ENCODE measurements around the gene PPP6R1.

The PPP6R1 gene

DNA sequence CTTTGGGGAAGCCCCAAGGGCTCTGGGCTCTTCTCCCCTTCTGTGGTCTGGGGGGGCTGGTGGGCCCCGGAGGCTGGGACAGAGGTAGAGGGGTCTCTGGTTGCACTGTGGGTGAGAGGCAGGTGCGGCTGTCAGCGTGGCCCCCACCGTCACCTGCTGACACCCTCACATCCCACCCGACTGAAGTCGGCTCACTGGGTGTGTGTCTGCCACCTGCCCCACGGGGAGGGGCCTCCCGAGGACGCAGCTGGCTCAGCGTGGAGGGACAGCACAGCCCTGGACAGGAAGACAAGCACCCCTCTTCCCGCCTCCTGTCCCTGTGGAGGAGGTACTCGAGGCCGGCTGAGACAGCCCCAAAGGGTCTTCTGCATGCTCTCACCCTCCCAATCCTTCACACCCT is 28.0 kb downstream of the PPP6R1 start:
- TF ChIP-seq, protein P1, sequence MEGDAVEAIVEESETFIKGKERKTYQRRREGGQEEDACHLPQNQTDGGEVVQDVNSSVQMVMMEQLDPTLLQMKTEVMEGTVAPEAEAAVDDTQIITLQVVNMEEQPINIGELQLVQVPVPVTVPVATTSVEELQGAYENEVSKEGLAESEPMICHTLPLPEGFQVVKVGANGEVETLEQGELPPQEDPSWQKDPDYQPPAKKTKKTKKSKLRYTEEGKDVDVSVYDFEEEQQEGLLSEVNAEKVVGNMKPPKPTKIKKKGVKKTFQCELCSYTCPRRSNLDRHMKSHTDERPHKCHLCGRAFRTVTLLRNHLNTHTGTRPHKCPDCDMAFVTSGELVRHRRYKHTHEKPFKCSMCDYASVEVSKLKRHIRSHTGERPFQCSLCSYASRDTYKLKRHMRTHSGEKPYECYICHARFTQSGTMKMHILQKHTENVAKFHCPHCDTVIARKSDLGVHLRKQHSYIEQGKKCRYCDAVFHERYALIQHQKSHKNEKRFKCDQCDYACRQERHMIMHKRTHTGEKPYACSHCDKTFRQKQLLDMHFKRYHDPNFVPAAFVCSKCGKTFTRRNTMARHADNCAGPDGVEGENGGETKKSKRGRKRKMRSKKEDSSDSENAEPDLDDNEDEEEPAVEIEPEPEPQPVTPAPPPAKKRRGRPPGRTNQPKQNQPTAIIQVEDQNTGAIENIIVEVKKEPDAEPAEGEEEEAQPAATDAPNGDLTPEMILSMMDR (IDR thresholded peaks at IDR 0.05; ENCODE audit: insufficient read depth, missing control alignments) = no peak
- DNase-seq (ENCODE audit: insufficient read length, low spot score) (no peak), FAIRE-seq (no peak)

DNA sequence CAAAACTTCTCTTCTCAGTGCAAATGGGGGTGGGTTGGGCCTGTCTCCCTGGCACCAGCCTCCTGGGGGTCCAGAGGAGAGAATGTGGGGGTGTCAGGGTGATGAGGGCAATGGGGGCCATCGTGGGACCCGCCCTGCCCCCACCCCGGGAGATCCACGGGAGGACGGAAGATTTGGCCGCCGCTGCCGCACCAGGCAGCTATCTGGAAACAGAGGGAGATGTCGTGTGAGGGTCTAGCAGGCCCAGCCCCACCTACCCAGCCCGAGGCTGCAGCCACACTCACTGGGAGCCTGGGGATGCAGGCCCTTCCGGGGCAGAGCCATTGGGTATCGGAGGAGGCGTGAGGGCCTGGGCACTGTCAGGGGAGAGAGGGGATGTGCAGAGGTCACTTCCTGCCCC is 28.5 kb downstream of the PPP6R1 start:
- TF ChIP-seq, protein P1 (IDR thresholded peaks at IDR 0.05; ENCODE audit: insufficient read depth, missing control alignments) = no peak
- DNase-seq (ENCODE audit: insufficient read length, low spot score) (no peak), FAIRE-seq (no peak)

DNA sequence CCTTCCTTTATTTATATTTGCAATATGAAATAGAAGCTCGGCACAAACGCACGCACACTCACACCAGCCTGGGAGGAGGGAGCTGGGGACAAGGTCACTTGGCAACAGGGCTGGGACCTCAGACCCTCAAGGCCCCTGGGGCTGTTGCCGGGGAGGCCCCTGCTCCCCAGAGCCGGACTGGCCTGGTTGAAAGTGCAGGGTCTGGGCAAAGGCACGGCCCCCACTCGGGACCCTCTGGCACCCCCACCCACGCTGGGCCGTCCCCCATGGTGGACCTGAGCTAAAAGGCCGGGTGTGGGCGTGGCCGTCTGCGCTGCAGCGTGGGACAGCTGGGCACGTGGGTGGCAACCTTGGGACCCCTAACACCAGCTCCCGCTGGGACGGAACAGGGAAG is 29.0 kb downstream of the PPP6R1 start:
- DNase-seq (ENCODE audit: insufficient read length, low spot score) (no peak), FAIRE-seq (no peak)
- TF ChIP-seq, protein P1 (IDR thresholded peaks at IDR 0.05; ENCODE audit: insufficient read depth, missing control alignments) = no peak

DNA sequence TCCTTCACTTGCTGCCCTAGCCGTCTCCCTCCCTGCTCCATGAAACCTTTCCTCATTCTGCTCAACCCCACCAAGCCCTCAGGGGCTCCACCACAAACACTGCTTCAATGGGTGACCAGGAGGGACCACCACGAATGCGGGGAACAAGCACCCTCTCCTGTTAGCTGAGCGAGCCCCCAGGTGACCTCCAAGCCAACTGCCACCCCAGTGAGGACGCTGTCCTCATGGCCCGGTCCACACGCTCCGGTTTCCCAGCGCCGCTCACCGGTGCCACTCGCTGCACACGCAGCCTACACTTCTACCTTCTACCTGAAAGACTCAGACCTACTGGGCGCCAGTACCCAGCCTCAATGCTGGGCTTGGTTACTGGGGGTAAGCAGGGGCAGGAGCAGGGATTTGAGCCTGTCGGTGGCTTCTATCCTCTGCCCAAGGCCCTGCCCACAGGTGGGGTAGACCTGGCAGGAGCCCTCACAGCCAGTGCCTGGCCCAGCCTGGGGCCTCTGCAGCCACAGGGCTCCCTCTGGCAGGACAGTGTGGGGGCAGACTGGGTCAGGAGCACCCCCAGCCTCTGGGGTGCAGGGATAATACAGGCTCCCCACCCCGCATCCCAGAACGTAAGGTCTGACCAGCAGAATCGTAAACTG is 29.6 kb downstream of the PPP6R1 start:
- TF ChIP-seq, protein P1 (IDR thresholded peaks at IDR 0.05; ENCODE audit: insufficient read depth, missing control alignments) = no peak
- DNase-seq (ENCODE audit: insufficient read length, low spot score) (no peak), FAIRE-seq (no peak)

DNA sequence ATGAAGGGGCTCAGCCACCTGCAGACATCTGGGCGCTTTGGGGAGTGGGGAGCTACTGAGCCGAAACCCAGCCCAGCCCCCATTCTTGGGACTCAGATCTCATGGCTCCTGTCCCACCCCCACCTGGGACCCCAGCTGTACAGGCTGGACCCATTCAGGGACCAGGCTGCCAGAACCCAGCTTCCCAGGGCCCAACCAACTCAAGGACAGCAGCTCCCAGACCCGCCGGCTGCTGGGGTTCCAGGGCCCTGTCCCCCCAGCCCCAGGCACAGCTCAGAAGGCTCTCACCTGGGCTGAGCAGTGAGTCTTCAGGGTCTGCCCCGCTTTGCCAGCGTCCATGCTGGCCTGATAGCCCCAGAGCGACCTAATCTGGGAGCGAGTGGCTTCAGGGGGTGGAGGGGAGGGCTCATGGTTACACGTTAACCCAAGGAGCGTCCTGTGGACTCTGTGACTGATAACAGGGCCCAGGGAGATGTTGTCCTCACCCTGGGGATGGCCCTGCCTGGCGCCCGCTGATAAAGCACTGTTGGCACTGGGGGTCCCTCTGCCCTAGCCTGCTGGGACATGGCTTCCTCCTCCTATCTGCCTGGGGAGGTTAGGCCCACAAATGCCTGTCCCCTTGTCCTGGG is 30.3 kb downstream of the PPP6R1 start, which contains the start of gene TMEM86B:
Gene TMEM86B, minus strand, starts transcription at position 361 of the 629 bp plus-strand sequence. Its CDS starts 22 bp downstream, at position 339.
- no peak for DNase-seq (ENCODE audit: insufficient read length, low spot score)
- FAIRE-seq = no peak

DNA sequence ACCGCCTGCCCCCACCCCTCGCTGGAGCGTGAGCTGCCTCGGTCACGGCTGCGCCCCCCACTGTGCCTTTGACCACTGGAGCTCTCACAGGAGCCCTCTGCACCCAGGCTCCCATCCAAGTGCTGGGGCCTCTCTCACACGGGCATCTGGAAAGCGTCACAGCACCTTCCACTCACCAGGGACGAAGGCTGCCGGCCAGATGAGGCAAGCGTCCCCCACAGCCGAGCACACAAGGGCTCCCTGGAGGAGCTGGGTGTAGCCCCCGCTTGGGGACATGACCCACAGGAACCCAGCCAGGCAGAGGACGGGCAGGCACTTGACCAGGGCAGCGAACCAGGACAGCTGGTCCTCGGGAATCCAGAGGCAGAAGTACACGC is 30.8 kb downstream of the PPP6R1 start:
- FAIRE-seq (no peak), DNase-seq (ENCODE audit: insufficient read length, low spot score) (no peak)
- TF ChIP-seq, protein P1 (IDR thresholded peaks at IDR 0.05; ENCODE audit: insufficient read depth, missing control alignments) = no peak

More for the DNA sequence above, 30.3 kb downstream of the PPP6R1 start, which contains the start of gene TMEM86B:
- TF ChIP-seq, protein P1 (IDR thresholded peaks at IDR 0.05; ENCODE audit: insufficient read depth, missing control alignments) = no peak

All from D721Med (cell line).